HL-60 (cell line): ENCODE results near the gene LAMA2.

ENCODE experiments used
- DNase-seq, 2 experiments: peaks; one replicate each; pipeline ENCODE4 v3.0.0-alpha.2; 2010 to 2020; ENCODE audit warnings: low read depth in 1 of 2, low spot score in 1 of 2
- H3K27ac ChIP-seq: fragments of 250-450 bp; sonication (Bioruptor Pico); replicated peaks from 2 replicates; pipeline ENCODE4 v1.5.1; 2020; ENCODE audit warnings: mild to moderate bottlenecking, moderate library complexity
- H3K27me3 ChIP-seq: fragments of 250-450 bp; sonication (Bioruptor Pico); 2 replicates; pipeline ENCODE4 v1.5.1; 2021; ENCODE audit warnings: mild to moderate bottlenecking, moderate library complexity; ENCODE audit not compliant: insufficient read depth, poor library complexity, severe bottlenecking
- H3K4me3 ChIP-seq: replicated peaks from 2 replicates; pipeline ENCODE4 v1.5.1; 2011; ENCODE audit warnings: mild to moderate bottlenecking, control low read depth, low read length; ENCODE audit not compliant: insufficient read depth
- CTCF ChIP-seq: IDR thresholded peaks from one replicate; pipeline ENCODE4 v1.5.1; 2011; ENCODE audit warnings: low read length, control low read depth, inconsistent platforms; ENCODE audit not compliant: insufficient read depth
- GABPA ChIP-seq: IDR thresholded peaks from 2 replicates; pipeline ENCODE4 v1.6.1; 2012; ENCODE audit warnings: low read depth
- POLR2AphosphoS5 ChIP-seq: IDR thresholded peaks from 2 replicates; pipeline ENCODE4 v1.6.1; 2012; ENCODE audit warnings: low read depth
- SPI1 ChIP-seq: IDR thresholded peaks from 2 replicates; pipeline ENCODE4 v1.6.1; 2012; ENCODE audit warnings: low read depth, mild to moderate bottlenecking, borderline replicate concordance
- TF ChIP-seq, protein P1 (sequence below): IDR thresholded peaks from 2 replicates; pipeline ENCODE4 v1.6.1; 2012; ENCODE audit warnings: low read depth; ENCODE audit not compliant: insufficient replicate concordance

Gene LAMA2

GRCh38 chr6:129507059-129507807, 624.3 kb downstream of the LAMA2 start:
- TF ChIP-seq CTCF (no peak), GABPA (no peak), SPI1 (no peak)
- no peak for DNase-seq
- Histone ChIP-seq H3K4me3 (no peak overlapping the region), H3K27me3 (no peaks in the 10 kb centered on the region), H3K27ac (no peak overlapping the region)

DNA sequence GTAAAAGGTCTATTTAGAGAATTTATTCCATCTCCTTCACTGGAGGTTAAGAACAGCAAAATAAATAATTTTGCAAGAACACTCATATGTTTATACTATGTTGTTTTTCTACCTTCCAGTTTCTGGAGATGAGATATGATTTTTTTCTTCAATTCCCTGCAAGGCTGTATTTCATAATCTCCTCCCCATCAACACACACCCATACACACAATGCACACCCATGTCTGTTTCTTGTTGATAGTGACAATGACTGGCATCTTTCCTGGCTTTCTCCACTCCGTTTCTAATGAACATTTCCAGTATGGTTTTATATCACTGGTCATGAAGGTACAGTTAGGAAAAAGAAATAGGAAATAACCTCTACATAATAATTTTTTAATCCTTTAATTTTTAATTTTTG, 624.9 kb downstream of the LAMA2 start:
- no peak for DNase-seq
- H3K27ac ChIP-seq = no peak overlapping the region

GRCh38 chr6:129508477-129509145, 625.7 kb downstream of the LAMA2 start:
- DNase-seq = no peak
- Histone ChIP-seq H3K4me3 (no peak overlapping the region), H3K27ac (no peak overlapping the region), H3K27me3 (no peaks in the 10 kb centered on the region)
- no peak for TF ChIP-seq SPI1
- no peak for TF ChIP-seq CTCF
- TF ChIP-seq, protein P1, sequence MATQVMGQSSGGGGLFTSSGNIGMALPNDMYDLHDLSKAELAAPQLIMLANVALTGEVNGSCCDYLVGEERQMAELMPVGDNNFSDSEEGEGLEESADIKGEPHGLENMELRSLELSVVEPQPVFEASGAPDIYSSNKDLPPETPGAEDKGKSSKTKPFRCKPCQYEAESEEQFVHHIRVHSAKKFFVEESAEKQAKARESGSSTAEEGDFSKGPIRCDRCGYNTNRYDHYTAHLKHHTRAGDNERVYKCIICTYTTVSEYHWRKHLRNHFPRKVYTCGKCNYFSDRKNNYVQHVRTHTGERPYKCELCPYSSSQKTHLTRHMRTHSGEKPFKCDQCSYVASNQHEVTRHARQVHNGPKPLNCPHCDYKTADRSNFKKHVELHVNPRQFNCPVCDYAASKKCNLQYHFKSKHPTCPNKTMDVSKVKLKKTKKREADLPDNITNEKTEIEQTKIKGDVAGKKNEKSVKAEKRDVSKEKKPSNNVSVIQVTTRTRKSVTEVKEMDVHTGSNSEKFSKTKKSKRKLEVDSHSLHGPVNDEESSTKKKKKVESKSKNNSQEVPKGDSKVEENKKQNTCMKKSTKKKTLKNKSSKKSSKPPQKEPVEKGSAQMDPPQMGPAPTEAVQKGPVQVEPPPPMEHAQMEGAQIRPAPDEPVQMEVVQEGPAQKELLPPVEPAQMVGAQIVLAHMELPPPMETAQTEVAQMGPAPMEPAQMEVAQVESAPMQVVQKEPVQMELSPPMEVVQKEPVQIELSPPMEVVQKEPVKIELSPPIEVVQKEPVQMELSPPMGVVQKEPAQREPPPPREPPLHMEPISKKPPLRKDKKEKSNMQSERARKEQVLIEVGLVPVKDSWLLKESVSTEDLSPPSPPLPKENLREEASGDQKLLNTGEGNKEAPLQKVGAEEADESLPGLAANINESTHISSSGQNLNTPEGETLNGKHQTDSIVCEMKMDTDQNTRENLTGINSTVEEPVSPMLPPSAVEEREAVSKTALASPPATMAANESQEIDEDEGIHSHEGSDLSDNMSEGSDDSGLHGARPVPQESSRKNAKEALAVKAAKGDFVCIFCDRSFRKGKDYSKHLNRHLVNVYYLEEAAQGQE = no peak
- no peak for TF ChIP-seq POLR2AphosphoS5
- TF ChIP-seq GABPA = no peak

More for the DNA sequence above, 624.9 kb downstream of the LAMA2 start:
- TF ChIP-seq CTCF (no peak), SPI1 (no peak), POLR2AphosphoS5 (no peak), GABPA (no peak)
- TF ChIP-seq, protein P1 = no peak
- Histone ChIP-seq H3K27me3 (no peaks in the 10 kb centered on the region), H3K4me3 (no peak overlapping the region)
